DOHH2 (cell line): ENCODE data around the gene ARID1B.

ENCODE experiments used
- EZH2phosphoT487 ChIP-seq: fragments of 200-600 bp; sonication (generic); IDR thresholded peaks from 2 replicates; pipeline ENCODE4 v1.6.1; 2017; ENCODE audit warnings: borderline replicate concordance, mild to moderate bottlenecking, antibody characterized with exemption, low read length, moderate library complexity, mixed read lengths
- TF ChIP-seq, protein P1 (sequence below): fragments of 200-600 bp; sonication (generic); IDR thresholded peaks from one replicate; pipeline ENCODE4 v1.5.1; 2014; ENCODE audit warnings: antibody characterized with exemption, mild to moderate bottlenecking, low read depth, low read length; ENCODE audit not compliant: poor library complexity, severe bottlenecking

GRCh38 chr6:156809034-156809433, 31.9 kb downstream of the ARID1B start:
- TF ChIP-seq, protein P1, sequence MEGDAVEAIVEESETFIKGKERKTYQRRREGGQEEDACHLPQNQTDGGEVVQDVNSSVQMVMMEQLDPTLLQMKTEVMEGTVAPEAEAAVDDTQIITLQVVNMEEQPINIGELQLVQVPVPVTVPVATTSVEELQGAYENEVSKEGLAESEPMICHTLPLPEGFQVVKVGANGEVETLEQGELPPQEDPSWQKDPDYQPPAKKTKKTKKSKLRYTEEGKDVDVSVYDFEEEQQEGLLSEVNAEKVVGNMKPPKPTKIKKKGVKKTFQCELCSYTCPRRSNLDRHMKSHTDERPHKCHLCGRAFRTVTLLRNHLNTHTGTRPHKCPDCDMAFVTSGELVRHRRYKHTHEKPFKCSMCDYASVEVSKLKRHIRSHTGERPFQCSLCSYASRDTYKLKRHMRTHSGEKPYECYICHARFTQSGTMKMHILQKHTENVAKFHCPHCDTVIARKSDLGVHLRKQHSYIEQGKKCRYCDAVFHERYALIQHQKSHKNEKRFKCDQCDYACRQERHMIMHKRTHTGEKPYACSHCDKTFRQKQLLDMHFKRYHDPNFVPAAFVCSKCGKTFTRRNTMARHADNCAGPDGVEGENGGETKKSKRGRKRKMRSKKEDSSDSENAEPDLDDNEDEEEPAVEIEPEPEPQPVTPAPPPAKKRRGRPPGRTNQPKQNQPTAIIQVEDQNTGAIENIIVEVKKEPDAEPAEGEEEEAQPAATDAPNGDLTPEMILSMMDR, result no peak
- TF ChIP-seq EZH2phosphoT487, result no peak
